DOHH2 (cell line): ENCODE measurements around the gene BIRC3.

Experiments used
- H3F3A ChIP-seq: fragments of 200-600 bp; sonication (generic), shearing (Covaris generic); 2 replicates; pipeline ENCODE4 v1.6.0; 2016; ENCODE audit warnings: antibody characterized with exemption, mild to moderate bottlenecking; ENCODE audit not compliant: control insufficient read depth, insufficient read depth
- H3K27ac ChIP-seq: fragments of 200-600 bp; sonication (generic); 2 replicates; pipeline ENCODE4 v1.5.1; 2014; ENCODE audit warnings: low read depth, mild to moderate bottlenecking, low read length, moderate library complexity
- H3K27me3 ChIP-seq: fragments of 200-600 bp; sonication (generic); 2 replicates; pipeline ENCODE4 v1.6.1; 2014; ENCODE audit warnings: mild to moderate bottlenecking, low read length, mixed read lengths; ENCODE audit not compliant: control insufficient read depth
- H3K36me3 ChIP-seq: fragments of 200-600 bp; sonication (generic); 2 replicates; pipeline ENCODE4 v1.6.1; 2014; ENCODE audit warnings: mild to moderate bottlenecking, low read length, moderate library complexity, mixed read lengths; ENCODE audit not compliant: control insufficient read depth
- H3K4me1 ChIP-seq: fragments of 200-600 bp; sonication (generic); 2 replicates; pipeline ENCODE4 v1.6.1; 2014; ENCODE audit warnings: mild to moderate bottlenecking, low read length, mixed read lengths; ENCODE audit not compliant: control insufficient read depth
- H3K4me2 ChIP-seq: fragments of 200-600 bp; sonication (generic); 2 replicates; pipeline ENCODE4 v1.6.0; 2014; ENCODE audit warnings: mild to moderate bottlenecking, low read length, moderate library complexity
- H3K4me3 ChIP-seq: fragments of 200-600 bp; sonication (generic); 2 replicates; pipeline ENCODE4 v1.5.1; 2014; ENCODE audit warnings: mild to moderate bottlenecking, low read length, mixed read lengths
- H3K79me2 ChIP-seq: fragments of 200-600 bp; sonication (generic); 2 replicates; pipeline ENCODE4 v1.6.1; 2014; ENCODE audit warnings: mild to moderate bottlenecking, low read length, mixed read lengths; ENCODE audit not compliant: control insufficient read depth
- H3K9me2 ChIP-seq: fragments of 200-600 bp; sonication (generic); replicated peaks from 2 replicates; pipeline ENCODE4 v1.6.1; 2014; ENCODE audit warnings: mild to moderate bottlenecking, low read length, mixed read lengths; ENCODE audit not compliant: control insufficient read depth
- H3K9me3 ChIP-seq: fragments of 200-600 bp; sonication (generic); 2 replicates; pipeline ENCODE4 v1.6.1; 2014; ENCODE audit warnings: antibody characterized with exemption, low read length, mixed read lengths; ENCODE audit not compliant: control insufficient read depth, insufficient read depth
- H4K20me1 ChIP-seq: fragments of 200-600 bp; sonication (generic); 2 replicates; pipeline ENCODE4 v1.6.0; 2014; ENCODE audit warnings: low read depth, mild to moderate bottlenecking, antibody characterized with exemption, low read length, moderate library complexity; ENCODE audit not compliant: control insufficient read depth, insufficient read depth
- CTCF ChIP-seq: fragments of 200-600 bp; sonication (generic); IDR thresholded peaks from one replicate; pipeline ENCODE4 v1.5.1; 2014; ENCODE audit warnings: antibody characterized with exemption, mild to moderate bottlenecking, low read depth, low read length; ENCODE audit not compliant: poor library complexity, severe bottlenecking
- EZH2phosphoT487 ChIP-seq: fragments of 200-600 bp; sonication (generic); IDR thresholded peaks from 2 replicates; pipeline ENCODE4 v1.6.1; 2017; ENCODE audit warnings: borderline replicate concordance, mild to moderate bottlenecking, antibody characterized with exemption, low read length, moderate library complexity, mixed read lengths

The BIRC3 gene

GRCh38 chr11:102378818-102379217 is 61.5 kb downstream of the BIRC3 start:
- Histone ChIP-seq H4K20me1 (no peaks in the 10 kb centered on the region), H3K4me1 (no peaks in the 10 kb centered on the region), H3K36me3 (peaks cover 41% of the 10 kb centered on the region), H3K4me2 (no peak overlapping the region), H3K27me3 (no peaks in the 10 kb centered on the region), H3K79me2 (no peaks in the 10 kb centered on the region), H3F3A (no peaks in the 10 kb centered on the region), H3K4me3 (no peak overlapping the region), H3K9me3 (no peaks in the 10 kb centered on the region), H3K9me2 (no peaks in the 10 kb centered on the region), H3K27ac (no peak overlapping the region)
- TF ChIP-seq CTCF (no peak), EZH2phosphoT487 (no peak)

GRCh38 chr11:102382384-102382783 is 65.1 kb downstream of the BIRC3 start:
- no peak overlapping the region for H3K4me3 ChIP-seq
- H3K27ac ChIP-seq = no peak overlapping the region
- no peaks in the 10 kb centered on the region for H3F3A ChIP-seq
- no peak overlapping the region for H3K4me2 ChIP-seq
- no peaks in the 10 kb centered on the region for H3K79me2 ChIP-seq
- no peaks in the 10 kb centered on the region for H4K20me1 ChIP-seq
- H3K27me3 ChIP-seq = no peaks in the 10 kb centered on the region
- no peaks in the 10 kb centered on the region for H3K4me1 ChIP-seq
- TF ChIP-seq EZH2phosphoT487 (no peak), CTCF (no peak)
- H3K9me3 ChIP-seq = no peaks in the 10 kb centered on the region
- H3K36me3 ChIP-seq = peaks cover 29% of the 10 kb centered on the region
- no peaks in the 10 kb centered on the region for H3K9me2 ChIP-seq

GRCh38 chr11:102383839-102384238 is 66.6 kb downstream of the BIRC3 start:
- Histone ChIP-seq H3F3A (no peaks in the 10 kb centered on the region), H3K4me3 (no peak overlapping the region), H4K20me1 (no peaks in the 10 kb centered on the region), H3K9me2 (no peaks in the 10 kb centered on the region), H3K27ac (no peak overlapping the region), H3K4me2 (no peak overlapping the region), H3K27me3 (no peaks in the 10 kb centered on the region), H3K9me3 (no peaks in the 10 kb centered on the region), H3K79me2 (no peaks in the 10 kb centered on the region), H3K36me3 (peaks cover 17% of the 10 kb centered on the region), H3K4me1 (no peaks in the 10 kb centered on the region)
- TF ChIP-seq EZH2phosphoT487 = no peak
- TF ChIP-seq CTCF = no peak
